HEK293 (cell line): Measurements from ENCODE around the gene DLGAP4.

Experiments
- CTCF ChIA-PET: fragments of 350-600 bp; formaldehyde crosslinking; extraction: SDS; loops from one replicate; lab custom pipeline; 2021; ENCODE audit warnings: antibody characterized with exemption; lab: Yijun Ruan, JAX
- POLR2A ChIA-PET: fragments of 300-600 bp; formaldehyde crosslinking; extraction: SDS; loops from one replicate; lab custom pipeline; 2020; ENCODE audit warnings: antibody characterized with exemption, inconsistent platforms; lab: Yijun Ruan, JAX
- H3K27ac ChIP-seq: fragments of 200-500 bp; sonication (Bioruptor generic); 2 replicates; pipeline ENCODE4 v1.5.1; 2014; ENCODE audit warnings: low read depth, low read length, control low read depth, inconsistent platforms; ENCODE audit errors: extremely low read depth
- H3K36me3 ChIP-seq, 2 experiments: fragments of 200-500 bp in 1 of 2; sonication (Bioruptor generic) in 1 of 2; 1 replicate in 1 of 2; 2 replicates in 1 of 2; pipeline ENCODE4 v1.5.1; 2014 to 2017; ENCODE audit warnings: inconsistent platforms in 2 of 2, low read length in 2 of 2; ENCODE audit not compliant: control insufficient read depth in 2 of 2, insufficient read depth in 1 of 2
- H3K4me1 ChIP-seq: fragments of 200-500 bp; sonication (Bioruptor generic); 2 replicates; pipeline ENCODE4 v1.5.1; 2014; ENCODE audit warnings: mild to moderate bottlenecking, low read length, inconsistent platforms; ENCODE audit not compliant: control insufficient read depth, insufficient read depth
- H3K4me3 ChIP-seq: 2 replicates; pipeline ENCODE4 v1.5.1; 2011; ENCODE audit warnings: low read depth, mild to moderate bottlenecking, control low read depth, low read length, moderate library complexity
- H3K9me3 ChIP-seq: fragments of 200-500 bp; sonication (Bioruptor generic); 2 replicates; pipeline ENCODE4 v1.5.1; 2014; ENCODE audit warnings: low read depth, low read length, inconsistent platforms; ENCODE audit not compliant: control insufficient read depth, insufficient read depth
- INSM2 ChIP-seq: fragments of 450-650 bp; formaldehyde crosslinking; IDR thresholded peaks from 2 replicates; pipeline ENCODE4 v1.5.1; 2016; ENCODE audit warnings: missing biosample characterization, missing genetic modification characterization
- KLF8 ChIP-seq: fragments of 450-650 bp; formaldehyde crosslinking; IDR thresholded peaks from 2 replicates; pipeline ENCODE4 v1.5.1; 2016; ENCODE audit warnings: missing biosample characterization, missing genetic modification characterization
- PRDM1 ChIP-seq: fragments of 450-650 bp; formaldehyde crosslinking; IDR thresholded peaks from 2 replicates; pipeline ENCODE4; 2016; ENCODE audit warnings: missing biosample characterization, missing genetic modification characterization
- TRIM28 ChIP-seq: IDR thresholded peaks from 2 replicates; pipeline ENCODE4 v1.6.1; 2011; ENCODE audit warnings: low read length, control low read depth, borderline replicate concordance
- YY2 ChIP-seq: fragments of 450-650 bp; formaldehyde crosslinking; IDR thresholded peaks from 2 replicates; pipeline ENCODE4 v1.5.1; 2016; ENCODE audit warnings: missing biosample characterization, missing genetic modification characterization
- ZBTB6 ChIP-seq: fragments of 450-650 bp; formaldehyde crosslinking; IDR thresholded peaks from 2 replicates; pipeline ENCODE4 v1.5.1; 2017; ENCODE audit warnings: missing biosample characterization, missing genetic modification characterization
- ZFP69B ChIP-seq: fragments of 450-650 bp; formaldehyde crosslinking; IDR thresholded peaks from 2 replicates; pipeline ENCODE4 v1.5.1; 2016; ENCODE audit warnings: missing biosample characterization, missing genetic modification characterization
- ZNF114 ChIP-seq: fragments of 450-650 bp; formaldehyde crosslinking; IDR thresholded peaks from 2 replicates; pipeline ENCODE4 v1.5.0; 2017; ENCODE audit warnings: missing biosample characterization, missing genetic modification characterization
- ZNF140 ChIP-seq: fragments of 450-650 bp; formaldehyde crosslinking; IDR thresholded peaks from 2 replicates; pipeline ENCODE4 v1.5.1; 2016; ENCODE audit warnings: missing biosample characterization, missing genetic modification characterization
- ZNF221 ChIP-seq: fragments of 450-650 bp; formaldehyde crosslinking; IDR thresholded peaks from 2 replicates; pipeline ENCODE4 v1.5.1; 2017; ENCODE audit warnings: missing biosample characterization, missing genetic modification characterization, borderline replicate concordance
- ZNF354C ChIP-seq: fragments of 450-650 bp; formaldehyde crosslinking; IDR thresholded peaks from 2 replicates; pipeline ENCODE4 v1.5.1; 2016; ENCODE audit warnings: missing biosample characterization, missing genetic modification characterization, low read depth, borderline replicate concordance
- ZNF362 ChIP-seq: fragments of 450-650 bp; formaldehyde crosslinking; IDR thresholded peaks from 2 replicates; pipeline ENCODE4 v1.5.1; 2016; ENCODE audit warnings: missing biosample characterization, missing genetic modification characterization
- ZNF621 ChIP-seq: fragments of 450-650 bp; formaldehyde crosslinking; IDR thresholded peaks from 2 replicates; pipeline ENCODE4 v1.5.1; 2017; ENCODE audit warnings: missing biosample characterization, missing genetic modification characterization
- ZNF830 ChIP-seq: fragments of 450-650 bp; IDR thresholded peaks from 2 replicates; pipeline ENCODE4 v1.5.0; 2018; ENCODE audit warnings: missing biosample characterization, missing genetic modification characterization, low read depth, mild to moderate bottlenecking, moderate library complexity
- ZSCAN30 ChIP-seq: fragments of 450-650 bp; IDR thresholded peaks from 2 replicates; pipeline ENCODE4 v1.5.1; 2018; ENCODE audit warnings: missing biosample characterization, mild to moderate bottlenecking, missing genetic modification characterization, moderate library complexity
- ZXDB ChIP-seq: fragments of 450-650 bp; formaldehyde crosslinking; IDR thresholded peaks from 2 replicates; pipeline ENCODE4 v1.5.1; 2016; ENCODE audit warnings: missing biosample characterization, missing genetic modification characterization
- TF ChIP-seq, protein P1 (sequence below): sonication (generic); formaldehyde crosslinking; IDR thresholded peaks from 2 replicates; pipeline ENCODE4 v1.8.1; 2022; ENCODE audit warnings: mild to moderate bottlenecking, moderate library complexity, missing genetic modification reagents
- TF ChIP-seq, protein P2 (sequence below): fragments of 450-650 bp; formaldehyde crosslinking; IDR thresholded peaks from 2 replicates; pipeline ENCODE4 v1.5.1; 2017; ENCODE audit warnings: missing biosample characterization, missing genetic modification characterization
- TF ChIP-seq, protein P3 (sequence below): fragments of 450-650 bp; formaldehyde crosslinking; IDR thresholded peaks from 2 replicates; pipeline ENCODE4 v1.5.1; 2017; ENCODE audit warnings: missing biosample characterization, missing genetic modification characterization

DLGAP4 gene

DNA sequence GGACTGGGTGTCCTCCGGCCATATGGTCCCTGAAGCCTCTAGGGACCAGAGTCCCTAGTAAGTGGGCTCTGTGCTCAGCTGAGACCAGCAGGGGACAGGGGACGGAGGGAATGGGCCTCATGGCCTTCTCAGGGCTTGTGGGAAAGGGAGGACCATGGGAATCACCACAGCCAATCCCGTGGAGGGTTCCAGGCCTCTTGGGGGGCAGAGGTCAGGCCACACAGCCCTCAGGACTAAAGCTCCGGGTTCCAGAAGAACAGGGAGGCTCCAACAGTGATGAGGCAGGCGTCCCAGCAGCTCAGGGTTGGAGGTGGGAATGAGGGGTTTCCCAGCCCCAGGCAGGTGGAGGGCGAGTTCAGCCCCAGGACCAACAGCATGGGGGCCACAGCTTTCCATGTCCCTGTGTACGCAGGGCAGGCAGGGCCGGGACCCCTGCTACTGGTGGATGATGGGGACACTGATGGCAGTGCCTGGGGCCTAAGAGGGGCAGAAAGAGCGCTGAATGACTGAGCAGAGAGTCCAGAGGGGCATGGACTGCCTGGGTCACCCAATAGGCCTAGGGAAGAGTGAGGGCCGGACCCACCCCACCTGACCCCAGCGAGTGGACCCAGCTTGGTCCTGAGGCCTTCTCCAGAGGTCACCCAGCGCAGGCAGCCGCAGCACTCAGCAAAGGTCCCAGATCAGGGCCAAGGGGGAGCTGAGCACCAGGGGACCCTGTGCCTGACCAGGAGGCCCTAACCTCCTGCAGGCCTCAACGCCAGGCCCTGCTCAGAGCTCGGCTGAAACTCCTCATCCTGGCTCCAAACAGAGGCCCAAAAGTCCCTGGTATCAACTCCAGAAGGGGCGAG, 244.0 kb downstream of the DLGAP4 start:
- TF ChIP-seq ZSCAN30 = no peak
- TF ChIP-seq, protein P1, sequence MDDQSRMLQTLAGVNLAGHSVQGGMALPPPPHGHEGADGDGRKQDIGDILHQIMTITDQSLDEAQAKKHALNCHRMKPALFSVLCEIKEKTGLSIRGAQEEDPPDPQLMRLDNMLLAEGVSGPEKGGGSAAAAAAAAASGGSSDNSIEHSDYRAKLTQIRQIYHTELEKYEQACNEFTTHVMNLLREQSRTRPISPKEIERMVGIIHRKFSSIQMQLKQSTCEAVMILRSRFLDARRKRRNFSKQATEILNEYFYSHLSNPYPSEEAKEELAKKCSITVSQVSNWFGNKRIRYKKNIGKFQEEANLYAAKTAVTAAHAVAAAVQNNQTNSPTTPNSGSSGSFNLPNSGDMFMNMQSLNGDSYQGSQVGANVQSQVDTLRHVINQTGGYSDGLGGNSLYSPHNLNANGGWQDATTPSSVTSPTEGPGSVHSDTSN (CRISPR knock-in tag) = no peak
- TF ChIP-seq ZNF362 (tag by site-specific recombination) = no peak
- no peak for TF ChIP-seq ZNF354C (tag by site-specific recombination)
- no peak for TF ChIP-seq ZXDB (tag by site-specific recombination)
- no peak for TF ChIP-seq ZNF140
- no peak for TF ChIP-seq ZNF221 (tag by site-specific recombination)
- TF ChIP-seq ZBTB6 = no peak
- TF ChIP-seq ZNF621 (tag by site-specific recombination) = no peak
- TF ChIP-seq ZNF114 (tag by site-specific recombination) = no peak
- TF ChIP-seq, protein P2, sequence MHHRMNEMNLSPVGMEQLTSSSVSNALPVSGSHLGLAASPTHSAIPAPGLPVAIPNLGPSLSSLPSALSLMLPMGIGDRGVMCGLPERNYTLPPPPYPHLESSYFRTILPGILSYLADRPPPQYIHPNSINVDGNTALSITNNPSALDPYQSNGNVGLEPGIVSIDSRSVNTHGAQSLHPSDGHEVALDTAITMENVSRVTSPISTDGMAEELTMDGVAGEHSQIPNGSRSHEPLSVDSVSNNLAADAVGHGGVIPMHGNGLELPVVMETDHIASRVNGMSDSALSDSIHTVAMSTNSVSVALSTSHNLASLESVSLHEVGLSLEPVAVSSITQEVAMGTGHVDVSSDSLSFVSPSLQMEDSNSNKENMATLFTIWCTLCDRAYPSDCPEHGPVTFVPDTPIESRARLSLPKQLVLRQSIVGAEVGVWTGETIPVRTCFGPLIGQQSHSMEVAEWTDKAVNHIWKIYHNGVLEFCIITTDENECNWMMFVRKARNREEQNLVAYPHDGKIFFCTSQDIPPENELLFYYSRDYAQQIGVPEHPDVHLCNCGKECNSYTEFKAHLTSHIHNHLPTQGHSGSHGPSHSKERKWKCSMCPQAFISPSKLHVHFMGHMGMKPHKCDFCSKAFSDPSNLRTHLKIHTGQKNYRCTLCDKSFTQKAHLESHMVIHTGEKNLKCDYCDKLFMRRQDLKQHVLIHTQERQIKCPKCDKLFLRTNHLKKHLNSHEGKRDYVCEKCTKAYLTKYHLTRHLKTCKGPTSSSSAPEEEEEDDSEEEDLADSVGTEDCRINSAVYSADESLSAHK (tag by site-specific recombination) = no peak
- no peak for TF ChIP-seq INSM2 (tag by site-specific recombination)
- TF ChIP-seq PRDM1 (tag by site-specific recombination) = no peak
- no peak for TF ChIP-seq KLF8 (tag by site-specific recombination)
- no peak for TF ChIP-seq ZNF830 (tag by site-specific recombination)
- TF ChIP-seq YY2 (tag by site-specific recombination) = no peak
- TF ChIP-seq TRIM28 = no peak
- TF ChIP-seq, protein P3, sequence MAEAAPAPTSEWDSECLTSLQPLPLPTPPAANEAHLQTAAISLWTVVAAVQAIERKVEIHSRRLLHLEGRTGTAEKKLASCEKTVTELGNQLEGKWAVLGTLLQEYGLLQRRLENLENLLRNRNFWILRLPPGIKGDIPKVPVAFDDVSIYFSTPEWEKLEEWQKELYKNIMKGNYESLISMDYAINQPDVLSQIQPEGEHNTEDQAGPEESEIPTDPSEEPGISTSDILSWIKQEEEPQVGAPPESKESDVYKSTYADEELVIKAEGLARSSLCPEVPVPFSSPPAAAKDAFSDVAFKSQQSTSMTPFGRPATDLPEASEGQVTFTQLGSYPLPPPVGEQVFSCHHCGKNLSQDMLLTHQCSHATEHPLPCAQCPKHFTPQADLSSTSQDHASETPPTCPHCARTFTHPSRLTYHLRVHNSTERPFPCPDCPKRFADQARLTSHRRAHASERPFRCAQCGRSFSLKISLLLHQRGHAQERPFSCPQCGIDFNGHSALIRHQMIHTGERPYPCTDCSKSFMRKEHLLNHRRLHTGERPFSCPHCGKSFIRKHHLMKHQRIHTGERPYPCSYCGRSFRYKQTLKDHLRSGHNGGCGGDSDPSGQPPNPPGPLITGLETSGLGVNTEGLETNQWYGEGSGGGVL (tag by site-specific recombination) = no peak
- TF ChIP-seq ZFP69B = no peak
- CTCF ChIA-PET = no interaction called here
- Histone ChIP-seq H3K4me1 (no peaks in the 10 kb centered on the region), H3K4me3 (no peak overlapping the region), H3K9me3 (no peaks in the 10 kb centered on the region), H3K36me3 (no peaks in the 10 kb centered on the region), H3K27ac (no peak overlapping the region)
- POLR2A ChIA-PET = no interaction called here
